Measurements from ENCODE around the gene TSPAN4. TPM values are rescaled to one million over a fixed set of nuclear protein-coding genes. Genes with fewer than 3 reads are reported as not detected.

Gene TSPAN4, protein sequence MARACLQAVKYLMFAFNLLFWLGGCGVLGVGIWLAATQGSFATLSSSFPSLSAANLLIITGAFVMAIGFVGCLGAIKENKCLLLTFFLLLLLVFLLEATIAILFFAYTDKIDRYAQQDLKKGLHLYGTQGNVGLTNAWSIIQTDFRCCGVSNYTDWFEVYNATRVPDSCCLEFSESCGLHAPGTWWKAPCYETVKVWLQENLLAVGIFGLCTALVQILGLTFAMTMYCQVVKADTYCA
- total RNA-seq (1 to 10 TPM; 1.6 to 2.0 TPM), total RNA-seq (0.20 to 7.2 (median 1.7) reads per million in 172 experiments)
- 5.4 TPM for polyA plus RNA-seq (2013, experiment 1 of 2)
- polyA plus RNA-seq (2013, experiment 2 of 2) = 5.7 TPM

DNA sequence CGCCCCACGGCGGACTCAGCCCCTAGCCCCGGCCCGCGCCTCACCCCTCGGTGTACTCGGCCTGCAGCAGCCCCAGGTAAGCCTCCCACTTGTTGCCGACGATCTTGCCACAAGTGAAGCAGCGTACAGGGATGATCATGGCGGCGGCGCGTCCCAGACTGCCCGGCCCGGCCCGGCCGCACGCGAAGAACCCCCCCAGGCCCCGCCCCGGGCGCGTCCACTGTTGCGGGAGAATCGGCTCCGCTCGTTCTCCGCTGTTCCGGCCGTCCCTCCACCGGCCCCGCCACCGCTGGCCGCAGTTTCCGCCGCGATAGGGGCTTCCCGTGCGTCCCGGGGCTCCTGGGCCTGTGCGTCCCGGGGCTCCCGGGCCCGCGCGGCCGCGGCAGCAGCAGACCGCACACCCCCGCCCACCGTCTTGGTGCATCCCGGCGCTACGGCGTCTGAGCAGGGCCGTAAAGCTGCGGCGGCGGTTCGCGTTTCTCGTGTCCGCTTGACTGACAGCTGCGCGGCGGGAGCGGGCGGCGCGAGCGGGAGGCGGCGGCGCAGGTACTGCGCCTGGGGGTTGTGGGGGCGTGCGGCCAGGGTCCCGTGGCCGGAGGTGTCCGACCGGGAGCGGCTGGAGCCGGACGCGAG is at the start of gene TSPAN4, which contains the start of gene POLR2L:
Gene TSPAN4, plus strand, starts transcription at position 483 of the 633 bp plus-strand sequence. CDS start 7,453 bp downstream, outside the sequence.
Gene POLR2L, minus strand, starts transcription at position 160 of the 633 bp plus-strand sequence. Its CDS starts 21 bp downstream, at position 139.
- Histone ChIP-seq H3K36me3 (ENCODE audit: insufficient read depth, low read length) (peaks cover 26% of the 10 kb centered on the region), H3K4me1 (ENCODE audit: insufficient read depth, low read length) (peaks cover 43% of the 10 kb centered on the region), H3K4me3 (ENCODE audit: low read length) (peak within 1 kb of the TSS; percentile 91), H3K27me3 (ENCODE audit: control insufficient read depth in 1 of 2, insufficient read depth in 2 of 2, low read length in 2 of 2) (peaks cover 0 to 2% of the 10 kb centered on the region in 2 experiments), H3K27ac (ENCODE audit: low read depth in 1 of 2, low read length in 2 of 2) (peak within 1 kb of the TSS in 1 of 2 donors; percentile 50), H3K9me3 (ENCODE audit: control insufficient read depth in 1 of 2, insufficient read depth in 1 of 2, low read length in 2 of 2) (no peaks in the 10 kb centered on the region)
- CTCF ChIA-PET = no interaction called here
- Mint-ChIP-seq H3K36me3 (ENCODE audit: low read depth) (peaks cover 22% of the 10 kb centered on the region), H3K9me3 (no peaks in the 10 kb centered on the region), H3K27me3 (no peaks in the 10 kb centered on the region), H3K4me1 (ENCODE audit: low read depth) (peaks cover 6% of the 10 kb centered on the region), H3K4me3 (peak within 1 kb of the TSS; percentile 87), H3K27ac (peak within 1 kb of the TSS; percentile 55)
- intact Hi-C loops (cut with DNase I, micrococcal nuclease) = loop anchor here (1.0 to 10.0 kb wide), 6 partner anchors 22 to 732 kb away; partner anchors contain the start of genes AP2A2 (in 1 of the 2), DUSP8 (in 1 of the 2) and RPLP2 (in 1 of the 2)
- peak; percentile 76 to 94 (median 86) for DNase-seq
- TF ChIP-seq, protein P1, sequence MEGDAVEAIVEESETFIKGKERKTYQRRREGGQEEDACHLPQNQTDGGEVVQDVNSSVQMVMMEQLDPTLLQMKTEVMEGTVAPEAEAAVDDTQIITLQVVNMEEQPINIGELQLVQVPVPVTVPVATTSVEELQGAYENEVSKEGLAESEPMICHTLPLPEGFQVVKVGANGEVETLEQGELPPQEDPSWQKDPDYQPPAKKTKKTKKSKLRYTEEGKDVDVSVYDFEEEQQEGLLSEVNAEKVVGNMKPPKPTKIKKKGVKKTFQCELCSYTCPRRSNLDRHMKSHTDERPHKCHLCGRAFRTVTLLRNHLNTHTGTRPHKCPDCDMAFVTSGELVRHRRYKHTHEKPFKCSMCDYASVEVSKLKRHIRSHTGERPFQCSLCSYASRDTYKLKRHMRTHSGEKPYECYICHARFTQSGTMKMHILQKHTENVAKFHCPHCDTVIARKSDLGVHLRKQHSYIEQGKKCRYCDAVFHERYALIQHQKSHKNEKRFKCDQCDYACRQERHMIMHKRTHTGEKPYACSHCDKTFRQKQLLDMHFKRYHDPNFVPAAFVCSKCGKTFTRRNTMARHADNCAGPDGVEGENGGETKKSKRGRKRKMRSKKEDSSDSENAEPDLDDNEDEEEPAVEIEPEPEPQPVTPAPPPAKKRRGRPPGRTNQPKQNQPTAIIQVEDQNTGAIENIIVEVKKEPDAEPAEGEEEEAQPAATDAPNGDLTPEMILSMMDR (IDR thresholded peaks at IDR 0.05) = no peak
- POLR2A ChIA-PET = interaction anchor here (0.6 to 7.6 kb wide), 5 partner anchors 12 to 147 kb away, joined by 3 to 71 read pairs (median 10); partner anchors contain the start of genes CD151, CRACR2B, PNPLA2 and RPLP2
- ATAC-seq (ENCODE audit: poor library complexity) = peak; percentile 83

DNA sequence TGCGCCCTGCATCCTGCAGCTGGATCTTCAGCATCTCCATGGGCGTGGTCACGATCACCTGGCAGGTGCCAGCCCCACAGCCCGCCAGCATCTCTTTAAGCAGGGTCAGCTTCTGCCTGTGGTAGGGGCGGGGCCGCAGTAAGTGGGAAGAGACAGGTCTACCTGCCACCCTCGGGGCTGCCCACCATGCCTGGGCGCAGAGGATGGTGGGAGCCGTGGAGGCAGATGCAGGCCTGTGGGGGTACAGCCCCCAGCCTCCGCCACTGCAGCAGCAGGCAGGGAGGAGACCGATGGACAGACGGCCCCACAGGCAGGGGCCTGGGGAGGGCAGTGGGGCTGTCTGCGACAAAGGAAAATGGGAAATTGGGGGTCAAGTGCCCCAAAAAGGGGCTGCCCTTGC is 49.8 kb upstream of the TSPAN4 start:
- ChIA-PET POLR2A (no interaction called here), CTCF (no interaction called here)
- no peak overlapping the region for H3K4me3 ChIP-seq (ENCODE audit: low read length)
- H3K27me3 ChIP-seq (ENCODE audit: control insufficient read depth in 1 of 2, insufficient read depth in 2 of 2, low read length in 2 of 2) = peaks cover 0 to 5% of the 10 kb centered on the region in 2 experiments
- H3K4me1 ChIP-seq (ENCODE audit: insufficient read depth, low read length) = peaks cover 51% of the 10 kb centered on the region
- TF ChIP-seq, protein P1 (IDR thresholded peaks at IDR 0.05) = no peak
- H3K9me3 Mint-ChIP-seq = no peaks in the 10 kb centered on the region
- H3K9me3 ChIP-seq (ENCODE audit: control insufficient read depth in 1 of 2, insufficient read depth in 1 of 2, low read length in 2 of 2) = peaks cover 0 to 5% of the 10 kb centered on the region in 2 experiments
- H3K27me3 Mint-ChIP-seq = no peaks in the 10 kb centered on the region
- ATAC-seq (ENCODE audit: poor library complexity) (no peak), DNase-seq (no peak)
- peaks cover 29% of the 10 kb centered on the region for H3K36me3 ChIP-seq (ENCODE audit: insufficient read depth, low read length)
- H3K36me3 Mint-ChIP-seq (ENCODE audit: low read depth) = peaks cover 10% of the 10 kb centered on the region
- H3K4me1 Mint-ChIP-seq (ENCODE audit: low read depth) = peaks cover 16% of the 10 kb centered on the region
- no peak overlapping the region for H3K27ac Mint-ChIP-seq
- no peak overlapping the region for H3K27ac ChIP-seq (ENCODE audit: low read depth in 1 of 2, low read length in 2 of 2)
- intact Hi-C loops (cut with DNase I, micrococcal nuclease) = no loop called here
- no peak overlapping the region for H3K4me3 Mint-ChIP-seq

DNA sequence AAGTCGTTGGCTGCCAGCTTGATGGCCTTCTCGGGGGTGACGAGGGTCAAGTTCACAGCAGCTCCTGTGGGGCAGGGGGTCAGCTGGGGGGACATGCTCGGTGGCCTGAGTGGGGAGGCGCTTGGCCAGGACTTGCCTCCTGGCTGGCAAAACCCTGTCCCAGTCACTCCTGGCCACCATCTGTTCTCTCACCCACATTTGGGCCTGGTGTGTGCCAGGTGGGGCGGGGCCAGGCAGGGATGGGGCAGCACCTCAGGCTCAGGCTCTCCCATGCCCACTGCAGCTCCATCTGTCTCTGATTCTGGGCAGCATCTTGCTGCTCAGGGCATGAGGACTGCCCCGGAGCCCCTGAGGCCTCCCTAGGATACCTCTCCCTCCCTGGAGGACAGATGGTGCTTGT is 49.1 kb upstream of the TSPAN4 start:
- H3K27ac ChIP-seq (ENCODE audit: low read depth in 1 of 2, low read length in 2 of 2) = no peak overlapping the region
- Mint-ChIP-seq H3K27ac (no peak overlapping the region), H3K36me3 (ENCODE audit: low read depth) (peaks cover 10% of the 10 kb centered on the region), H3K27me3 (no peaks in the 10 kb centered on the region), H3K4me3 (peak overlapping the region; percentile 69), H3K9me3 (no peaks in the 10 kb centered on the region), H3K4me1 (ENCODE audit: low read depth) (peaks cover 16% of the 10 kb centered on the region)
- DNase-seq (no peak), ATAC-seq (ENCODE audit: poor library complexity) (no peak)
- H3K9me3 ChIP-seq (ENCODE audit: control insufficient read depth in 1 of 2, insufficient read depth in 1 of 2, low read length in 2 of 2) = peaks cover 0 to 5% of the 10 kb centered on the region in 2 experiments
- H3K36me3 ChIP-seq (ENCODE audit: insufficient read depth, low read length) = peaks cover 29% of the 10 kb centered on the region
- peaks cover 0 to 5% of the 10 kb centered on the region in 2 experiments for H3K27me3 ChIP-seq (ENCODE audit: control insufficient read depth in 1 of 2, insufficient read depth in 2 of 2, low read length in 2 of 2)
- no peak overlapping the region for H3K4me3 ChIP-seq (ENCODE audit: low read length)
- ChIA-PET CTCF (no interaction called here), POLR2A (no interaction called here)
- TF ChIP-seq, protein P1 (IDR thresholded peaks at IDR 0.05) = no peak
- peaks cover 49% of the 10 kb centered on the region for H3K4me1 ChIP-seq (ENCODE audit: insufficient read depth, low read length)
- intact Hi-C loops (cut with DNase I, micrococcal nuclease) = no loop called here

All from CD4-positive, alpha-beta T cell (primary cell).